Measurements from ENCODE around the gene MLNR.

MLNR gene, protein sequence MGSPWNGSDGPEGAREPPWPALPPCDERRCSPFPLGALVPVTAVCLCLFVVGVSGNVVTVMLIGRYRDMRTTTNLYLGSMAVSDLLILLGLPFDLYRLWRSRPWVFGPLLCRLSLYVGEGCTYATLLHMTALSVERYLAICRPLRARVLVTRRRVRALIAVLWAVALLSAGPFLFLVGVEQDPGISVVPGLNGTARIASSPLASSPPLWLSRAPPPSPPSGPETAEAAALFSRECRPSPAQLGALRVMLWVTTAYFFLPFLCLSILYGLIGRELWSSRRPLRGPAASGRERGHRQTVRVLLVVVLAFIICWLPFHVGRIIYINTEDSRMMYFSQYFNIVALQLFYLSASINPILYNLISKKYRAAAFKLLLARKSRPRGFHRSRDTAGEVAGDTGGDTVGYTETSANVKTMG

GRCh38 chr13:49220036-49220855 lies at the start of gene MLNR:
Gene MLNR (plus strand): TSS chr13:49220338. CDS start chr13:49220338, 0 bp downstream.
- H3K27me3 Mint-ChIP-seq = peaks cover 36% of the 10 kb centered on the region
- H3K4me1 Mint-ChIP-seq = peaks cover 6% of the 10 kb centered on the region
- H3K4me3 Mint-ChIP-seq = peak within 1 kb of the TSS; percentile 80
- H3K9me3 Mint-ChIP-seq = peaks cover 4% of the 10 kb centered on the region
- no peak within 1 kb of the TSS for H3K27ac Mint-ChIP-seq
- DNase-seq (ENCODE audit: low spot score in 2 of 2) (peak; percentile 33 to 49), ATAC-seq (ENCODE audit: low read depth) (peak; percentile 81)
- H3K36me3 Mint-ChIP-seq = peaks cover 8% of the 10 kb centered on the region

DNA sequence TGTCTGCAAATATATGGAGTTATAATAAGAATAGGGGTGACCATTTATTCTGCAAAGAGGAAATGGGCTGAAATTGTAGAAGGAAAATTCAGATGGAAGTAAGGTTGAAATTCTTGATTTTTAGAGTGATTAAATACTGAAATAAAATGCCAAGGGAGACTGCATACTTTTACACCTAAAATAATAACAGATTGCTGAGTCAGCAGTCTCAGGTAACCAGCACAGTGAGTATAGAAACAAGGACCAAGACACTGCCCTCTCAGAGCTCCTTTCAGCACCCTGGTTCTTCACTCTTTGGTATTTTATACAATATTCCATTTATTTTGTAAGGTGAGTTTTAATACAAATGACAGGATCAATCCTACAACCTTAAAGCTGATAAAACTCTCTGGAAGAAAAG lies 48.8 kb upstream of the MLNR start:
- H3K27ac Mint-ChIP-seq = no peak overlapping the region
- ATAC-seq (ENCODE audit: low read depth) (no peak), DNase-seq (ENCODE audit: low spot score in 2 of 2) (no peak)
- no peaks in the 10 kb centered on the region for H3K9me3 Mint-ChIP-seq
- peaks cover 4% of the 10 kb centered on the region for H3K4me1 Mint-ChIP-seq
- no peaks in the 10 kb centered on the region for H3K27me3 Mint-ChIP-seq
- H3K4me3 Mint-ChIP-seq = no peak overlapping the region
- peaks cover 24% of the 10 kb centered on the region for H3K36me3 Mint-ChIP-seq

GRCh38 chr13:49183672-49184325 lies 36.3 kb upstream of the MLNR start:
- no peaks in the 10 kb centered on the region for H3K9me3 Mint-ChIP-seq
- ATAC-seq (ENCODE audit: low read depth) (no peak), DNase-seq (ENCODE audit: low spot score in 2 of 2) (no peak)
- H3K27ac Mint-ChIP-seq = no peak overlapping the region
- H3K4me1 Mint-ChIP-seq = no peaks in the 10 kb centered on the region
- H3K4me3 Mint-ChIP-seq = no peak overlapping the region
- H3K27me3 Mint-ChIP-seq = no peaks in the 10 kb centered on the region
- peaks cover 25% of the 10 kb centered on the region for H3K36me3 Mint-ChIP-seq

- DNase-seq (ENCODE audit: low spot score in 2 of 2) = no peak
- Mint-ChIP-seq H3K27ac (peak overlapping the region; percentile 26), H3K36me3 (peaks cover 22% of the 10 kb centered on the region), H3K9me3 (no peaks in the 10 kb centered on the region), H3K4me3 (no peak overlapping the region), H3K27me3 (no peaks in the 10 kb centered on the region), H3K4me1 (no peaks in the 10 kb centered on the region)
- ATAC-seq (ENCODE audit: low read depth) = no peak
These were observed 35.5 kb upstream of the MLNR start for GRCh38 chr13:49184621-49185020.

DNA sequence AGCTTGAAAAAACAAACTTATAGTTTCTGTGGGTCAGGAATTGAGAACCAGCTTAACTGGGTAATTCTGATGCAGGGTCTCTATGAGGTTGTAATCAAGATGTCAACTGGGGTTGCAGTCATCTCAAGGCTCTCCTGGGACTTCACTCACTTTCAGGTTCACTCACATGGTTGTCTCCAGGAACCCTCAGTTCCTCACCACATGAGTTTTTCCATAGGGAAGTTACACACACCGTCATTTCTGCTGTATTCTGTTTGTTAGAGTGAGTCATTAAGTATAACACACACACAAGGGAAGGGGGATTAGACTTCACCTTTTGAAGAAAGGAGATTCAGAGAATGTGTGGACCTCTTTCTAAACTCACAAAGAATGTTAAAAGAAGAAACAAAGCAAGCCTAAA lies 34.9 kb upstream of the MLNR start:
- Mint-ChIP-seq H3K9me3 (no peaks in the 10 kb centered on the region), H3K4me3 (no peak overlapping the region), H3K36me3 (peaks cover 21% of the 10 kb centered on the region), H3K27ac (peak overlapping the region; percentile 26), H3K4me1 (no peaks in the 10 kb centered on the region), H3K27me3 (no peaks in the 10 kb centered on the region)
- ATAC-seq (ENCODE audit: low read depth) = no peak
- DNase-seq (ENCODE audit: low spot score in 2 of 2) = no peak

DNA sequence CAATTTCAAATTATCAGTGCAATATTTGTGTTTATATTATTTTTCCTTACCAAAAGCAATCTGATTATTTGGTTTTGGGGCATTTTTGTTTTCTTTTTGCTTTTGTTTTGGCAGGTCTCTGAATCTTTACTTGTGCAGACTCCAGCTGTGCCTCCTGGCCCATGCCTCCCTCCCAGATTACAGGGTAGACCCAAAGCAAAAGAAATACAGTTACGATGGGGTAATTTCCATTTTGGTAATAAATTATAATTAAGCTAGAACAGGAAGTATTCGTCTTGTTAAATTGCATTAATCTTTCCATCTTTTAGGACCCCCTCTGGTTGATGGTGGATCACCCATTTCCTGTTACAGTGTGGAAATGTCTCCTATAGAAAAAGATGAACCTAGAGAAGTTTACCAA lies 29.2 kb upstream of the MLNR start:
- Mint-ChIP-seq H3K27me3 (no peaks in the 10 kb centered on the region), H3K4me1 (no peaks in the 10 kb centered on the region), H3K27ac (no peak overlapping the region), H3K36me3 (peaks cover 19% of the 10 kb centered on the region), H3K9me3 (no peaks in the 10 kb centered on the region), H3K4me3 (no peak overlapping the region)
- DNase-seq (ENCODE audit: low spot score in 2 of 2) = no peak
- ATAC-seq (ENCODE audit: low read depth) = no peak

DNA sequence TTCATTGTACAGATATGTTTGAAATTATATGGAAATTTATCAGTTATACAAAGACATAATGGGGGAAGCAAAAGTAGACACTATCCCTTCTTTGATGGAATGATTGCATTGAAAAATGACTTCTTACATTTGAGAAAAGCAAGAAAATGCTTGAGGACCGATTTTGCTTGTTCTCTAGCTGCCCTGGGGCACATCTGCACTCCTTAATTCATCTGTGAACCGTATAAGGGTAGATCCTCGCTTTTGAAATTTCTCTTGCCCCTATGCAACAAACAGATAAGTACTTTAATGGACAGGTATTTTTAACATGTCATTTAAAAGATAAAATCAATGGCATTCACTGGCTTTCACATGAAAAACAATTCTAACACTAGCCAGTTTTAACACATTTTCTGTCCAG lies 13.5 kb upstream of the MLNR start:
- Mint-ChIP-seq H3K4me3 (no peak overlapping the region), H3K9me3 (no peaks in the 10 kb centered on the region)

DNA sequence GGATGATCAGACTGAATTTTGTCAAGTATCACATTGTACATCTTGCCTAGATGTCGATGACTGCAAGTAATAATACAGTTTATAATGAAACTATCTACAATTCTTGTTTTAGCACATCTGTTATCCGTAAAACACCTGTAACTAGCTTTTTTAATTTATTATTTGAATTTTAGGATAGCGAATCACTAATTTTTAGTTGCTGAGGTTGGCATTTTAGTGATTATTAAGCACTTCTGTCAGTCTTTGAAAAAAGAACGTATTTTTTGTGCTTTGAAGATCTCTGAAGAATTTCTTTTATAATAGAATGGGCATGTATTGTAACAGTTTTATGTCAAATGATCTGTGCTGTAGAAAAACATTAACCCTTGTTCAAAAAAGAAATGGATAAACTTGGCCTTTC lies 11.5 kb upstream of the MLNR start:
- no peak overlapping the region for H3K27ac Mint-ChIP-seq
- no peaks in the 10 kb centered on the region for H3K27me3 Mint-ChIP-seq
- DNase-seq (ENCODE audit: low spot score in 2 of 2) (no peak), ATAC-seq (ENCODE audit: low read depth) (no peak)
- peaks cover 5% of the 10 kb centered on the region for H3K4me1 Mint-ChIP-seq
- H3K36me3 Mint-ChIP-seq = peaks cover 24% of the 10 kb centered on the region
- no peaks in the 10 kb centered on the region for H3K9me3 Mint-ChIP-seq
- no peak overlapping the region for H3K4me3 Mint-ChIP-seq

More for the DNA sequence above, 13.5 kb upstream of the MLNR start:
- H3K27me3 Mint-ChIP-seq = no peaks in the 10 kb centered on the region
- no peak overlapping the region for H3K27ac Mint-ChIP-seq
- ATAC-seq (ENCODE audit: low read depth) (no peak), DNase-seq (ENCODE audit: low spot score in 2 of 2) (no peak)
- H3K4me1 Mint-ChIP-seq = no peaks in the 10 kb centered on the region
- H3K36me3 Mint-ChIP-seq = peaks cover 24% of the 10 kb centered on the region

DNA sequence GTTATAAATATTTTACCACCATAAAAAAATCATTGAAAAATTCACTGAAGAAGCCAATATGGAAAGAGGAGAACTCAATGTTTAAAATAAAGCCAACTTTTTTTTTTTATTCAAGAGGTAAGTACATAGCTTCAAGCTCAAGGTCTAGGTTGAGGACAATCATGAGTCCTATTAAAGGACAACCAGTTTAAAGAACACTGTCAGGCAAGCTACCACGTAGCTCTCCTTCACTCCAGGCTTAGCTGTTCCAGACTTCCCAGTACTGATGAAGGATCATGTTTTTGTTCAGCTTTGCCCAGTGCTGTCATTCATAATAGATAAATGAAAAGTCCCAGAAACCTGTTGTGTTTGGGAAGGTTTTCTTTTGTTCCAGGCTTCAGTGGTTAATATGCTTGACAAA lies 10.0 kb upstream of the MLNR start:
- Mint-ChIP-seq H3K27me3 (no peaks in the 10 kb centered on the region), H3K36me3 (peaks cover 15% of the 10 kb centered on the region), H3K4me3 (no peak overlapping the region), H3K9me3 (no peaks in the 10 kb centered on the region), H3K4me1 (peaks cover 19% of the 10 kb centered on the region), H3K27ac (no peak overlapping the region)
- DNase-seq (ENCODE audit: low spot score in 2 of 2) = no peak
- ATAC-seq (ENCODE audit: low read depth) = no peak

GRCh38 chr13:49210669-49211068 lies 9.5 kb upstream of the MLNR start:
- no peak for ATAC-seq (ENCODE audit: low read depth)
- H3K9me3 Mint-ChIP-seq = no peaks in the 10 kb centered on the region
- no peak overlapping the region for H3K4me3 Mint-ChIP-seq
- peak overlapping the region; percentile 28 for H3K27ac Mint-ChIP-seq
- peaks cover 15% of the 10 kb centered on the region for H3K36me3 Mint-ChIP-seq
- peaks cover 20% of the 10 kb centered on the region for H3K4me1 Mint-ChIP-seq
- no peaks in the 10 kb centered on the region for H3K27me3 Mint-ChIP-seq
- no peak for DNase-seq (ENCODE audit: low spot score in 2 of 2)

DNA sequence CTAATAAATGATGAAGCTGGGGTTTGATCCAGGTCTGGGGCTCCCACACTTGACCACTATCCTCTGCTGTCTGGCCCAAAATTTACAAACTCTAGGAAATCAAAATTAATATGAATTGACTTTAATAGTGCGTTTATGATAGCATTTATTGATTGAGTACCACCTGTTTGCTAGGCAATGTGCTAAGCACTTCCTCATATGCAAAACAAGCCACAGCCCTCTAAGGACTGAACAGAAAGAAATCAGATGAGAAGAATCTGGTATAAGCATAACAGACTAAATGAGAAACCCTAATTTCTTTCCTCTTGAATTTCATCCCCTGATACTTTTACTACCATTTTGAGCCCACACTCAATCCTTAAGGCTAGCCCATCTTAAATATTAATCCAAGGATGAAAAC lies 6.6 kb upstream of the MLNR start:
- H3K4me3 Mint-ChIP-seq = peak overlapping the region; percentile 4
- no peak overlapping the region for H3K27ac Mint-ChIP-seq
- ATAC-seq (ENCODE audit: low read depth) = peak; percentile 77
- H3K36me3 Mint-ChIP-seq = peaks cover 15% of the 10 kb centered on the region
- DNase-seq (ENCODE audit: low spot score in 2 of 2) = no peak
- H3K27me3 Mint-ChIP-seq = peaks cover 14% of the 10 kb centered on the region
- peaks cover 26% of the 10 kb centered on the region for H3K4me1 Mint-ChIP-seq
- peaks cover 4% of the 10 kb centered on the region for H3K9me3 Mint-ChIP-seq

DNA sequence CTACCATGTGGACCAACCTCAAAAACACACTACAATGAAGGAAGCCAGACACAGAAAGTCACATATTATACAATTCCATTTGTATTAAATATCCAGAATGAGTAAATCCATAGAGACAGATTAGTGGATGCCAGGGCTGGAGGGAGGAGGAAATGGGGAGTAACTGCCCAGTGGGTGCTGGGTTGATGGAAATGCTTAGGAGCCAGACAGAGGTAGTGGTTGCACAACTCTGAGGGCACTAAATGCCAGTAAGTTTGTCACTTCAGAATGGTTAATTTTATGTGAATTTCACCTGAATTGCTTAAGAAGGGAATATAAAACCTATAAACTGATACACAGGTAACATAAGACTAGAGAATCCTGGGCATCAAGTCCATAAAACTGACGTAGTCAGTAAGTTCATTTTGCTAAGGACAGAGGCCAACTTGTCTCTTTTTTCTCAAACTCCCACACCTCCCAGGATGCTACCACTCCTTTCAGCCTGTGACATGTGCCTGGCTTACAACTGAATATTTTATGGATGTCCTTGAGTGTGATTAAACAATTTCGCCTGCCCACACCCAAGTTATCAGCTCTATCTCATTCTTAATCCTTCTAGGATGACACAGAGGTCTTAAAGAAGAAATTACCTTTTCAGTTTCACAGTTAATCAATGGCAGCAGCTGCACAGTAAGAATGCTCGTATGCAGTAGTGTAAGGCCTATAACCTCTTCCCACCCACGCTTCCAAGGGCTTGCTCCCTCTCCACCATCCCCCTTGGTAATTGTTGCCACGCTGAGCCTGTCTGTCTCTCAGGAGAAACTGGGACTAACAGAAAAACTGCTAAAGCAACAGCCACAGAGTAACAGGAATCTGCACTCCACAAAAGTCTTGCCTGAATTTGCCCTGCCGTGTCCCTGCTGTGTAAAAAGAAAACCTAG lies 5.9 kb upstream of the MLNR start:
- Mint-ChIP-seq H3K4me1 (peaks cover 26% of the 10 kb centered on the region), H3K4me3 (no peak overlapping the region), H3K36me3 (peaks cover 15% of the 10 kb centered on the region), H3K27me3 (peaks cover 20% of the 10 kb centered on the region), H3K9me3 (peaks cover 4% of the 10 kb centered on the region), H3K27ac (no peak overlapping the region)
- ATAC-seq (ENCODE audit: low read depth) = no peak
- no peak for DNase-seq (ENCODE audit: low spot score in 2 of 2)

- Mint-ChIP-seq H3K27ac (no peak overlapping the region), H3K9me3 (peaks cover 4% of the 10 kb centered on the region), H3K4me1 (peaks cover 26% of the 10 kb centered on the region), H3K27me3 (peaks cover 24% of the 10 kb centered on the region), H3K4me3 (peak overlapping the region; percentile 25), H3K36me3 (peaks cover 15% of the 10 kb centered on the region)
- peak; percentile 81 for ATAC-seq (ENCODE audit: low read depth)
- DNase-seq (ENCODE audit: low spot score in 2 of 2) = no peak
These were observed 5.2 kb upstream of the MLNR start for GRCh38 chr13:49214917-49215376.

Data from memory B cell (primary cell).